Fibroblast of lung (primary cell): ENCODE data around the gene LMX1A. TPM values are rescaled to one million over a fixed set of nuclear protein-coding genes. Genes with fewer than 3 reads are reported as not detected.

ENCODE experiments used
- DNase-seq, 2 donors: peaks; one replicate each; pipeline versions ENCODE4 v3.0.0 to v3.0.0-alpha.2; 2010; ENCODE audit warnings: low read depth in 2 of 2
- H2AFZ ChIP-seq: 2 replicates; pipeline ENCODE4 v1.5.1; 2012; ENCODE audit warnings: low read length, control low read depth, inconsistent platforms
- H3K27ac ChIP-seq: 2 replicates; pipeline ENCODE4 v1.5.1; 2011; ENCODE audit warnings: low read length, control low read depth; ENCODE audit not compliant: insufficient read depth
- H3K27me3 ChIP-seq: 2 replicates; pipeline ENCODE4 v1.5.1; 2011; ENCODE audit warnings: mild to moderate bottlenecking, low read length; ENCODE audit not compliant: control insufficient read depth, insufficient read depth
- H3K36me3 ChIP-seq: 2 replicates; pipeline ENCODE4 v1.5.1; 2011; ENCODE audit warnings: low read length; ENCODE audit not compliant: control insufficient read depth, insufficient read depth
- H3K4me1 ChIP-seq: 2 replicates; pipeline ENCODE4 v1.5.1; 2011; ENCODE audit warnings: low read length; ENCODE audit not compliant: control insufficient read depth, insufficient read depth; ENCODE audit errors: extremely low read depth
- H3K4me2 ChIP-seq: 2 replicates; pipeline ENCODE4 v1.5.1; 2011; ENCODE audit warnings: low read length, control low read depth; ENCODE audit not compliant: insufficient read depth; ENCODE audit errors: extremely low read depth
- H3K4me3 ChIP-seq, 4 experiments: fragments of 200-600 bp in 1 of 4; sonication (generic) in 1 of 4; replicated peaks in 1 of 4; 2 replicates each; pipeline ENCODE4 v1.5.1; 2011 to 2016; ENCODE audit warnings: low read length in 4 of 4, low read depth in 3 of 4, mild to moderate bottlenecking in 3 of 4, control low read depth in 2 of 4, inconsistent platforms in 1 of 4, mixed read lengths in 1 of 4; ENCODE audit not compliant: insufficient read depth in 1 of 4; ENCODE audit errors: control extremely low read depth in 1 of 4
- H3K79me2 ChIP-seq: 2 replicates; pipeline ENCODE4 v1.5.1; 2012; ENCODE audit warnings: mild to moderate bottlenecking, low read length, inconsistent platforms; ENCODE audit not compliant: control insufficient read depth, insufficient read depth
- H3K9ac ChIP-seq: 2 replicates; pipeline ENCODE4 v1.5.1; 2011; ENCODE audit warnings: mild to moderate bottlenecking, low read length, control low read depth; ENCODE audit not compliant: insufficient read depth
- H3K9me3 ChIP-seq: 2 replicates; pipeline ENCODE4 v1.5.1; 2012; ENCODE audit warnings: low read depth, low read length; ENCODE audit not compliant: control insufficient read depth, insufficient read depth
- H4K20me1 ChIP-seq: 2 replicates; pipeline ENCODE4 v1.5.1; 2011; ENCODE audit warnings: low read length; ENCODE audit not compliant: control insufficient read depth, insufficient read depth; ENCODE audit errors: extremely low read depth
- EZH2 ChIP-seq: IDR thresholded peaks from 2 replicates; pipeline ENCODE4 v1.5.1; 2012; ENCODE audit warnings: low read length, control low read depth, mild to moderate bottlenecking; ENCODE audit errors: missing control alignments
- polyA plus RNA-seq, 2 donors: library from polyadenylated mRNA; depleted of rRNA in 1 of 2; stranded (reverse) in 1 of 2; unstranded in 1 of 2; fragments of >200 nt; gene quantifications; 2 replicates each; pipeline ENCODE4 v1.2.1, GENCODE V29; 2011 to 2012; ENCODE audit warnings: missing spikeins in 1 of 2
- total RNA-seq: library from RNA; depleted of rRNA; stranded (reverse); fragments of >200 nt; gene quantifications from 2 replicates; pipeline ENCODE4 v1.2.1, GENCODE V29; 2014
- TF ChIP-seq, protein P1 (sequence below), 2 donors: IDR thresholded peaks in 1 of 2; conservative IDR thresholded peaks in 1 of 2; 1 replicate in 1 of 2; 2 replicates in 1 of 2; pipeline ENCODE4 v1.5.1; 2011 to 2012; ENCODE audit warnings: low read length in 2 of 2, control low read depth in 1 of 2, inconsistent platforms in 1 of 2, low read depth in 1 of 2, mild to moderate bottlenecking in 1 of 2

Gene LMX1A
- total and polyA plus RNA-seq, 2 donors (not counting 1 experiment from before 2014, with no cell fraction given), result not detected

GRCh38 chr1:165315481-165315880, 41.0 kb downstream of the LMX1A start:
- H4K20me1 ChIP-seq, result no peaks in the 10 kb centered on the region
- DNase-seq, result no peak
- H3K4me3 ChIP-seq, result no peak overlapping the region
- no peaks in the 10 kb centered on the region for H3K27me3 ChIP-seq
- H3K79me2 ChIP-seq, result no peaks in the 10 kb centered on the region
- no peak overlapping the region for H3K27ac ChIP-seq
- no peak overlapping the region for H2AFZ ChIP-seq
- H3K4me2 ChIP-seq, result no peak overlapping the region
- no peaks in the 10 kb centered on the region for H3K9me3 ChIP-seq
- H3K36me3 ChIP-seq, result no peaks in the 10 kb centered on the region
- H3K9ac ChIP-seq, result no peak overlapping the region
- no peaks in the 10 kb centered on the region for H3K4me1 ChIP-seq
- TF ChIP-seq, protein P1, sequence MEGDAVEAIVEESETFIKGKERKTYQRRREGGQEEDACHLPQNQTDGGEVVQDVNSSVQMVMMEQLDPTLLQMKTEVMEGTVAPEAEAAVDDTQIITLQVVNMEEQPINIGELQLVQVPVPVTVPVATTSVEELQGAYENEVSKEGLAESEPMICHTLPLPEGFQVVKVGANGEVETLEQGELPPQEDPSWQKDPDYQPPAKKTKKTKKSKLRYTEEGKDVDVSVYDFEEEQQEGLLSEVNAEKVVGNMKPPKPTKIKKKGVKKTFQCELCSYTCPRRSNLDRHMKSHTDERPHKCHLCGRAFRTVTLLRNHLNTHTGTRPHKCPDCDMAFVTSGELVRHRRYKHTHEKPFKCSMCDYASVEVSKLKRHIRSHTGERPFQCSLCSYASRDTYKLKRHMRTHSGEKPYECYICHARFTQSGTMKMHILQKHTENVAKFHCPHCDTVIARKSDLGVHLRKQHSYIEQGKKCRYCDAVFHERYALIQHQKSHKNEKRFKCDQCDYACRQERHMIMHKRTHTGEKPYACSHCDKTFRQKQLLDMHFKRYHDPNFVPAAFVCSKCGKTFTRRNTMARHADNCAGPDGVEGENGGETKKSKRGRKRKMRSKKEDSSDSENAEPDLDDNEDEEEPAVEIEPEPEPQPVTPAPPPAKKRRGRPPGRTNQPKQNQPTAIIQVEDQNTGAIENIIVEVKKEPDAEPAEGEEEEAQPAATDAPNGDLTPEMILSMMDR (conservative IDR thresholded peaks at IDR 0.05 in 1 of 2, IDR thresholded peaks at IDR 0.05 in 1 of 2; ENCODE audit: low read depth in 1 of 2, low read length in 2 of 2), result no peak
- TF ChIP-seq EZH2, result no peak

GRCh38 chr1:165313903-165314302, 42.6 kb downstream of the LMX1A start:
- Histone ChIP-seq H3K4me3 (no peak overlapping the region), H3K27me3 (no peaks in the 10 kb centered on the region), H4K20me1 (no peaks in the 10 kb centered on the region), H3K9me3 (no peaks in the 10 kb centered on the region), H2AFZ (no peak overlapping the region), H3K9ac (no peak overlapping the region), H3K36me3 (no peaks in the 10 kb centered on the region), H3K79me2 (no peaks in the 10 kb centered on the region), H3K4me2 (no peak overlapping the region), H3K4me1 (no peaks in the 10 kb centered on the region), H3K27ac (no peak overlapping the region)
- TF ChIP-seq, protein P1 (conservative IDR thresholded peaks at IDR 0.05 in 1 of 2, IDR thresholded peaks at IDR 0.05 in 1 of 2; ENCODE audit: low read depth in 1 of 2, low read length in 2 of 2), result no peak
- TF ChIP-seq EZH2, result no peak
- DNase-seq, result no peak

GRCh38 chr1:165312591-165312990, 43.9 kb downstream of the LMX1A start:
- Histone ChIP-seq H2AFZ (no peak overlapping the region), H3K9me3 (no peaks in the 10 kb centered on the region), H3K4me1 (no peaks in the 10 kb centered on the region), H3K36me3 (no peaks in the 10 kb centered on the region), H3K79me2 (no peaks in the 10 kb centered on the region), H4K20me1 (no peaks in the 10 kb centered on the region), H3K4me2 (no peak overlapping the region), H3K4me3 (no peak overlapping the region), H3K27ac (no peak overlapping the region), H3K9ac (no peak overlapping the region), H3K27me3 (no peaks in the 10 kb centered on the region)
- no peak for DNase-seq
- TF ChIP-seq, protein P1 (conservative IDR thresholded peaks at IDR 0.05 in 1 of 2, IDR thresholded peaks at IDR 0.05 in 1 of 2; ENCODE audit: low read depth in 1 of 2, low read length in 2 of 2), result no peak
- TF ChIP-seq EZH2, result no peak
